ENCODE data around the gene TM9SF4. TPM values are rescaled to one million over a fixed set of nuclear protein-coding genes. Genes with fewer than 3 reads are reported as not detected.

Gene TM9SF4
- total RNA-seq, 2 donors from 2014 or later = 77.2 to 84.8 TPM

DNA sequence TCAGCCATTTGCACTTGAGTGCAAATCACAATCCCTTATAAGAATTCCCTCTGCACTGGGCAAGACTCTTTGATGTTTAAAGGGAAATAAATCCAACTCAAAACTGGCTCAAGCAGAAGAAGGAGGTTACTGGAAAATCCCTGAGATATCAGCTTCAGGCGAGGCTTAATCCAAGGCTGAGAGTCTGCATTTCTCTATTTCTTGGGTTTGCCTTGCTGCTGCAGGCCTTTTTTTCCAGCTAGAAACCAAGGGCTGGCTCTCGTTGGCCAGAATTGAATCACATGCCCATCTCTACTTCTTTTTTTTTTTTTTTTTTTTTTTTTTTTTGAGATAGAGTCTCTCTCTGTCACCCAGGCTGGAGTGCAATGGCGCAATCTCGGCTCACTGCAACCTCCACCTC, 45.8 kb upstream of the TM9SF4 start:
- H3K4me3 Mint-ChIP-seq = no peak overlapping the region

DNA sequence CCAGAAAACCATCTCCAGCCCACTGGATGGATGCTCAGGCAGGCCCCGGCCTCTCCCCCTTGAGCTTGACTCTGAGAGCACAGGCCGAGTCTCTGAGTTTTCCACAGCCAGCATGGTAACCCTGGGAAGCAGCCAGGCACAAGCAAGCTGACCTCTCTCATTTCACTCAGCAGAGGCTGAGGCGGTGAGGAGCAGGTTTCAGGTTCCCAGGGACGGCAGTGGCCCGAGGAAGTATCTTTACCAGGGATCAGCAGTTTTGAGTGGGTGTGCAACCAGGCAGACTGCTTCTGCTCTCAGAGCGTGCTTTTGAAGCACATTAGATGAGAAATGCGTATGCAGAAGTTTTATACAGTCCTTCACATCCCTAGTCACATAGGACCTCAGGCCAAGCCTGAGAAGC, 44.8 kb upstream of the TM9SF4 start:
- Mint-ChIP-seq H3K27me3 (ENCODE audit: insufficient read depth) (peaks cover 23% of the 10 kb centered on the region), H3K4me3 (no peak overlapping the region), H3K27ac (no peak overlapping the region), H3K36me3 (ENCODE audit: low read depth) (no peaks in the 10 kb centered on the region), H3K9me3 (no peaks in the 10 kb centered on the region), H3K4me1 (no peaks in the 10 kb centered on the region)
- Histone ChIP-seq H3K4me1 (ENCODE audit: control insufficient read depth, insufficient read depth, low read length) (no peaks in the 10 kb centered on the region), H3K36me3 (ENCODE audit: control insufficient read depth, insufficient read depth, low read length) (no peaks in the 10 kb centered on the region), H3K9ac (ENCODE audit: extremely low read depth, low read length, poor library complexity, severe bottlenecking) (no peak overlapping the region), H3K4me3 (ENCODE audit: low read length) (no peak overlapping the region), H3K27me3 (ENCODE audit: control insufficient read depth, insufficient read depth, low read length, poor library complexity, severe bottlenecking) (peaks cover 4% of the 10 kb centered on the region), H3K9me3 (ENCODE audit: control insufficient read depth, low read length) (no peaks in the 10 kb centered on the region), H3K27ac (ENCODE audit: low read depth, low read length) (no peak overlapping the region)
- TF ChIP-seq, protein P1, sequence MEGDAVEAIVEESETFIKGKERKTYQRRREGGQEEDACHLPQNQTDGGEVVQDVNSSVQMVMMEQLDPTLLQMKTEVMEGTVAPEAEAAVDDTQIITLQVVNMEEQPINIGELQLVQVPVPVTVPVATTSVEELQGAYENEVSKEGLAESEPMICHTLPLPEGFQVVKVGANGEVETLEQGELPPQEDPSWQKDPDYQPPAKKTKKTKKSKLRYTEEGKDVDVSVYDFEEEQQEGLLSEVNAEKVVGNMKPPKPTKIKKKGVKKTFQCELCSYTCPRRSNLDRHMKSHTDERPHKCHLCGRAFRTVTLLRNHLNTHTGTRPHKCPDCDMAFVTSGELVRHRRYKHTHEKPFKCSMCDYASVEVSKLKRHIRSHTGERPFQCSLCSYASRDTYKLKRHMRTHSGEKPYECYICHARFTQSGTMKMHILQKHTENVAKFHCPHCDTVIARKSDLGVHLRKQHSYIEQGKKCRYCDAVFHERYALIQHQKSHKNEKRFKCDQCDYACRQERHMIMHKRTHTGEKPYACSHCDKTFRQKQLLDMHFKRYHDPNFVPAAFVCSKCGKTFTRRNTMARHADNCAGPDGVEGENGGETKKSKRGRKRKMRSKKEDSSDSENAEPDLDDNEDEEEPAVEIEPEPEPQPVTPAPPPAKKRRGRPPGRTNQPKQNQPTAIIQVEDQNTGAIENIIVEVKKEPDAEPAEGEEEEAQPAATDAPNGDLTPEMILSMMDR (conservative IDR thresholded peaks at IDR 0.05) = no peak
- DNase-seq = no peak
- WGBS, 2 experiments (ENCODE audit: insufficient coverage in 1 of 2, insufficient read length in 1 of 2) = 92 to 94% methylated on average over 5 to 7 of the region's 7 CpGs

More for the DNA sequence above, 45.8 kb upstream of the TM9SF4 start:
- no peaks in the 10 kb centered on the region for H3K36me3 ChIP-seq (ENCODE audit: control insufficient read depth, insufficient read depth, low read length)
- no peaks in the 10 kb centered on the region for H3K36me3 Mint-ChIP-seq (ENCODE audit: low read depth)
- 88 to 93% methylated on average over 1 to 4 of the region's 4 CpGs for WGBS, 2 experiments (ENCODE audit: insufficient coverage in 1 of 2, insufficient read length in 1 of 2)
- H3K27me3 ChIP-seq (ENCODE audit: control insufficient read depth, insufficient read depth, low read length, poor library complexity, severe bottlenecking) = peaks cover 14% of the 10 kb centered on the region
- H3K4me3 ChIP-seq (ENCODE audit: low read length) = no peak overlapping the region
- no peaks in the 10 kb centered on the region for H3K4me1 ChIP-seq (ENCODE audit: control insufficient read depth, insufficient read depth, low read length)
- H3K27ac Mint-ChIP-seq = no peak overlapping the region
- TF ChIP-seq, protein P1 (conservative IDR thresholded peaks at IDR 0.05) = no peak
- H3K9me3 Mint-ChIP-seq = no peaks in the 10 kb centered on the region
- H3K9me3 ChIP-seq (ENCODE audit: control insufficient read depth, low read length) = no peaks in the 10 kb centered on the region
- H3K27ac ChIP-seq (ENCODE audit: low read depth, low read length) = no peak overlapping the region
- no peaks in the 10 kb centered on the region for H3K4me1 Mint-ChIP-seq
- DNase-seq = no peak
- peaks cover 33% of the 10 kb centered on the region for H3K27me3 Mint-ChIP-seq (ENCODE audit: insufficient read depth)
- no peak overlapping the region for H3K9ac ChIP-seq (ENCODE audit: extremely low read depth, low read length, poor library complexity, severe bottlenecking)

DNA sequence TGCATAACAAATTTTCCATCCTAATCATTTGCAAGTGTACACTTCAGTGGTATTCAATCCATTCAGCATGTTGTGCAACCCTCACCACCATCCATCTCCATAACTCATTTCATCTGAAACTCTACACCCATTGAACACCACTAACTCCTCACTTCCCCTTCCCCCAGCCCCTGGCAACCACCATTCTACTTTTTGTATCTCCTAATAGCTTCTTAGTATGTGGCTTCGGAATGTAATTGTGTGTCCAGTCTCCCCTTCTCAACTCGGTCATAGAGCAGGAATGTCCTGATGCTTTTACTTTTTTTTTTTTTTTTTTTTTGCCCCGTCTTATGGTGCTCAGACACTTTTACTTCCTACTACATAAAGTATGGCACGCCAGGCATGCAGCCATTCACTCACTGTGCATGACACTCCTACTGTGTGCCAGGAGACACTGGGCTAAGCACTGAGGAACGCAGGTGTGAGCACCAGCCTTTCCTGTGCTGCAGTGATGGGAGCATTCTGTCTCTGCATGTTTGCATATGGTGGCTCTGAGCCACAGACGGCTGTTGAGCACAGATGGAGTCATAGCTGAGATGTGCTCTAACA, 42.2 kb upstream of the TM9SF4 start:
- no peaks in the 10 kb centered on the region for H3K4me1 Mint-ChIP-seq
- no peak overlapping the region for H3K9ac ChIP-seq (ENCODE audit: extremely low read depth, low read length, poor library complexity, severe bottlenecking)
- H3K27me3 Mint-ChIP-seq (ENCODE audit: insufficient read depth) = peaks cover 9% of the 10 kb centered on the region
- H3K27ac Mint-ChIP-seq = no peak overlapping the region
- no peak overlapping the region for H3K4me3 Mint-ChIP-seq
- no peaks in the 10 kb centered on the region for H3K36me3 Mint-ChIP-seq (ENCODE audit: low read depth)
- H3K27ac ChIP-seq (ENCODE audit: low read depth, low read length) = no peak overlapping the region
- DNase-seq = no peak
- no peaks in the 10 kb centered on the region for H3K9me3 Mint-ChIP-seq
- H3K4me3 ChIP-seq (ENCODE audit: low read length) = no peak overlapping the region
- H3K4me1 ChIP-seq (ENCODE audit: control insufficient read depth, insufficient read depth, low read length) = no peaks in the 10 kb centered on the region
- no peaks in the 10 kb centered on the region for H3K27me3 ChIP-seq (ENCODE audit: control insufficient read depth, insufficient read depth, low read length, poor library complexity, severe bottlenecking)
- no peaks in the 10 kb centered on the region for H3K9me3 ChIP-seq (ENCODE audit: control insufficient read depth, low read length)
- WGBS, 2 experiments (ENCODE audit: insufficient coverage in 1 of 2, insufficient read length in 1 of 2) = 78 to 84% methylated on average over 5 to 6 of the region's 6 CpGs
- no peaks in the 10 kb centered on the region for H3K36me3 ChIP-seq (ENCODE audit: control insufficient read depth, insufficient read depth, low read length)
- TF ChIP-seq, protein P1 (conservative IDR thresholded peaks at IDR 0.05) = no peak

Data from endodermal cell (in vitro differentiated cells).